Measurements from ENCODE around the gene TRDMT1. TPM values are rescaled to one million over a fixed set of nuclear protein-coding genes. Genes with fewer than 3 reads are reported as not detected.

Gene TRDMT1
- total RNA-seq, 1 experiment from 2014 or later = 20.2 TPM

- H3K4me3 Mint-ChIP-seq = no peak overlapping the region
- H3K79me1 ChIP-seq (ENCODE audit: insufficient read depth, low read depth, low read length, poor library complexity, severe bottlenecking) = no peaks in the 10 kb centered on the region
Observed at GRCh38 chr10:17147884-17148489, 53.5 kb downstream of the TRDMT1 start.

More at GRCh38 chr10:17147884-17148489, 53.5 kb downstream of the TRDMT1 start:
- no peaks in the 10 kb centered on the region for H3K27me3 ChIP-seq (ENCODE audit: insufficient read depth, low read length)
- no peak overlapping the region for H3K18ac ChIP-seq (ENCODE audit: insufficient read length, low read depth, low read length)
- no peak overlapping the region for H3K14ac ChIP-seq (ENCODE audit: insufficient read depth, low read length)
- H2BK20ac ChIP-seq (ENCODE audit: low read depth, low read length, poor library complexity, severe bottlenecking) = no peak overlapping the region
- H3K27ac Mint-ChIP-seq = no peak overlapping the region; a peak in 1 of 7 replicates
- H2BK120ac ChIP-seq (ENCODE audit: low read depth, low read length, poor library complexity, severe bottlenecking) = no peak overlapping the region
- no peak overlapping the region for H3K4me2 ChIP-seq (ENCODE audit: insufficient read depth, insufficient read length, low read length)
- no peaks in the 10 kb centered on the region for H3K27me3 Mint-ChIP-seq (ENCODE audit: low read depth)
- no peaks in the 10 kb centered on the region; a peak in 1 of 7 replicates for H3K36me3 Mint-ChIP-seq (ENCODE audit: insufficient read depth in 1 of 3, low read depth in 3 of 3)
- no peak overlapping the region for H4K5ac ChIP-seq (ENCODE audit: insufficient read length, low read depth, low read length)
- H3K9me3 ChIP-seq (ENCODE audit: control insufficient read depth, low read depth, low read length) = no peaks in the 10 kb centered on the region
- H2AK5ac ChIP-seq (ENCODE audit: insufficient read length, low read length) = no peak overlapping the region
- H3K4ac ChIP-seq (ENCODE audit: low read depth, low read length) = no peak overlapping the region
- H2BK12ac ChIP-seq (ENCODE audit: insufficient read length, low read depth, low read length) = no peak overlapping the region
- no peaks in the 10 kb centered on the region for H4K20me1 ChIP-seq (ENCODE audit: control insufficient read depth, insufficient read depth, insufficient read length)
- H3K23ac ChIP-seq (ENCODE audit: insufficient read length, low read depth, low read length) = no peak overlapping the region
- DNase-seq = no peak
- no CpG with 5 or more reads among the region's 5 CpGs for WGBS (ENCODE audit: extremely low coverage, insufficient read length, low lambda C conversion rate)
- no peak overlapping the region for H4K8ac ChIP-seq (replicated peaks; ENCODE audit: insufficient read length, low read depth, low read length)
- H4K91ac ChIP-seq (ENCODE audit: insufficient read length, low read depth, low read length) = no peak overlapping the region
- H3T11ph ChIP-seq (ENCODE audit: low read length) = no peak overlapping the region
- no peak overlapping the region for H3K9ac ChIP-seq (ENCODE audit: extremely low read depth, insufficient read length, low read length)
- no peaks in the 10 kb centered on the region for H3K9me3 Mint-ChIP-seq
- no peak overlapping the region for H2AFZ ChIP-seq (ENCODE audit: low read length)
- no peaks in the 10 kb centered on the region for H3K4me1 Mint-ChIP-seq
- H2BK15ac ChIP-seq (ENCODE audit: low read depth, low read length) = no peak overlapping the region
- H3K4me1 ChIP-seq (ENCODE audit: insufficient read depth, low read length) = no peaks in the 10 kb centered on the region
- no peaks in the 10 kb centered on the region for H3K79me2 ChIP-seq (ENCODE audit: insufficient read depth, low read length)
- no peak for TF ChIP-seq CTCF (conservative IDR thresholded peaks at IDR 0.05)
- H3K27ac ChIP-seq (ENCODE audit: insufficient read length, low read depth, low read length) = no peak overlapping the region
- H3K23me2 ChIP-seq (ENCODE audit: insufficient read length, low read depth, low read length, poor library complexity, severe bottlenecking) = no peaks in the 10 kb centered on the region
- H2BK5ac ChIP-seq (ENCODE audit: insufficient read length, low read length) = no peak overlapping the region
- H3K56ac ChIP-seq (ENCODE audit: insufficient read length, low read depth, low read length) = no peak overlapping the region

All from H9 (cell line).